T-helper 2 cell treated with Interferon-gamma antibody and Interleukin-4, amounts not matched to agents 100 ng/mL and 5 ng/mL, for 36 hours (primary cell): Measurements from ENCODE around the gene PLA2G4D. TPM values are rescaled to one million over a fixed set of nuclear protein-coding genes. Genes with fewer than 3 reads are reported as not detected.

Experiments
- intact Hi-C: fragments of 100-400 bp; cut with micrococcal nuclease; formaldehyde crosslinking; loops from one replicate; pipeline ENCODE4 v1.15.1; 2023
- total RNA-seq: library from RNA; stranded (reverse); gene quantifications from 2 replicates; pipeline ENCODE4 v1.2.3, GENCODE V29; 2022

Gene PLA2G4D
- total RNA-seq, 1 donor from 2014 or later, result not detected

GRCh38 chr15:42079401-42079908 is 14.9 kb downstream of the PLA2G4D start:
- intact Hi-C loops, result no loop called here

- intact Hi-C loops, result no loop called here
Measured at GRCh38 chr15:42078903-42079302, 15.5 kb downstream of the PLA2G4D start.

DNA sequence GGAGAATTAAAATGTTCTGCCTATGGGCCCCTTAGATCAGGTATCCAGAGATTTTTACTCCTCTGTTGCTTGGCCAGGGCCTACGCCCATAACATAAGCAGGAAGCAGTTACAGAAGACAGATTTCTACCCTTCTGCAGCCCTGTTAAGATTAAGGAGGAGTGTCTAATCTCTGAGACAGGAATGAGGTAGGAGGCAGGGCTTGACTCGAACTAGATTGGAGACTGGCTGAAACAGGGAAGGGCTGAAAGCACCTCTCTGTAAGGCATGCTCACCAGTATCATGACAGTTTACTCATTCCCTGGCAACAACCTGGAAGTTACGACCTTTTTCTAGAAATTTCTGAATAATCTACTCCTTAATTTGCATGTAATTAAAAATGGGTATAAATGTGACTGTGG is 16.7 kb downstream of the PLA2G4D start:
- intact Hi-C loops, result no loop called here

- intact Hi-C loops, result no loop called here
Measured at GRCh38 chr15:42073418-42073817, 20.9 kb downstream of the PLA2G4D start.

GRCh38 chr15:42072141-42072685 is 22.1 kb downstream of the PLA2G4D start:
- intact Hi-C loops, result no loop called here

GRCh38 chr15:42071717-42072116 is 22.6 kb downstream of the PLA2G4D start:
- intact Hi-C loops, result no loop called here

- intact Hi-C loops, result no loop called here
Measured at GRCh38 chr15:42070976-42071350, 23.4 kb downstream of the PLA2G4D start.

- intact Hi-C loops, result no loop called here
Measured at GRCh38 chr15:42070279-42070975, 23.9 kb downstream of the PLA2G4D start.

DNA sequence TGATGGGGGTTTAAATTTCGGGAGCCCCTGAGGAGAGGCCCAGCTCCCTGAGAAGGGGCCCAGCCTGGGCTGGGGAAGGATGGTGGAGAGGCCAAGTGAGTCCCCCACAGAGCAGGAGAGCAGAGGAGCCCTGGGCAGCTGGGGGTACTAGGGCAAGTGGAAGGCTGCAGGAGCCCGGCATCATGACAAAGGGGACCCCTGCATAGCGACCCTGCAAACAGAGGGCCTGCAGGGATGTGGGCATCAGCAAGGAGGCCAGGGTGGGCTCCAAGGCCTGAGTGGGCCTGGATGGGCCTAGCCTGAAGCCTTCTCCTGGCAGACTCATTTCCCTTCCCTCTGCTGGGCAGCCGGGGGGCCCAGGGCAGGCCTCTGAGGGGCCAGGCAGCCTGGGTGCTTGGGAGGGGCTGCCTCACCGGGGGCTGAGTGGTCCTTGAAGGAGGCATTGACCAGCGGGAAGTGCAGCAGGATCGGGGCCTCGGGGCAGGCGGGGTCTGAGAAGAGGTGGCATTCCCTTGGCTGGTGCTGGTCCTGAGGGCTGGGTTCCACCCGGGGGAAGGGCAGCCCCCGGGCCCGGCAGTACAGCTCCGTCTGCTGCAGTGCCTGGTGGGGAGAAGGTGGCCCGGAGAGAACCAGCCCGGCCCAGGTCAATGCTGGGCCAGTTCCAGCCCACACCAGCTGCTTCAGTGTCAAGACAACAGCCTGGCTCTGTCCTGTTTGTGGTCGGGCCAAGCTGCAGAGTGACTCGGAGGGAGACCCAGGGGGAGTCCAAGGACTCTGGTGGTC is 24.7 kb downstream of the PLA2G4D start:
- intact Hi-C loops, result loop anchor here (5.0 kb wide), 1 partner anchor 63 kb away; no protein-coding TSS in a partner anchor

- intact Hi-C loops, result loop anchor here (5.0 kb wide), 1 partner anchor 63 kb away; no protein-coding TSS in a partner anchor
Measured at GRCh38 chr15:42069025-42069424, 25.3 kb downstream of the PLA2G4D start.

- intact Hi-C loops, result loop anchor here (5.0 kb wide), 1 partner anchor 64 kb away; no protein-coding TSS in a partner anchor
Measured at GRCh38 chr15:42068601-42069000, 25.8 kb downstream of the PLA2G4D start.

DNA sequence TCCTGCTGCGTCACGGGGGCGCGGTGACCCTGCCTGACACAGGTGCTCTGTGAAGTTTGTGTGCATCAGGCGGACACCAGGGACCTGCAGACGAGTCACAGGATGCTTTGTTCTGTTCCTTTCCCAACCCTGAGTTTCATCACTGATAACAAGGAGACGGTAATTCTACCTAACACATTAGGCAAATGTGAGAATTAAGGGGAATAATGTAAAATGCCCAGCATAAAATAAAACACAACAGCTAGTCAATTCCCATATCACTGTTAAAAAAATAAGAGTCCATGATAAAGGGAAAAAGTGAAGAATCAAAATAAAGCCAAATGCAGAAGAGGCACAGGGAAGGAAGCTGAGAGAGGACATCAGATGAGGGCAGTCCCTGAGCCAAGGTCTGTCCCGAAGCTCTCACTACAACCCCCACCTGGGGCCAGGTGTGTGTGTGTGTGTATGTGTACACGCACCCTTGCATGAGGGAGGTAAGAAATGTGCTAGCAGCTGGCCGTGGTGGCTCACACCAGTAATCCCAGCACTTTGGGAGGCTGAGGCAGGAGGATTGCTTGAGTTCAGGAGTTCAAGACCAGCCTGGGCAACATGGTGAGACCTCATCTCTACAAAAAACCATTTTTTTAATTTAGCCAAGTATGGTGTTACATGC is 27.5 kb downstream of the PLA2G4D start:
- intact Hi-C loops, result loop anchor here (5.0 kb wide), 1 partner anchor 65 kb away; no protein-coding TSS in a partner anchor

DNA sequence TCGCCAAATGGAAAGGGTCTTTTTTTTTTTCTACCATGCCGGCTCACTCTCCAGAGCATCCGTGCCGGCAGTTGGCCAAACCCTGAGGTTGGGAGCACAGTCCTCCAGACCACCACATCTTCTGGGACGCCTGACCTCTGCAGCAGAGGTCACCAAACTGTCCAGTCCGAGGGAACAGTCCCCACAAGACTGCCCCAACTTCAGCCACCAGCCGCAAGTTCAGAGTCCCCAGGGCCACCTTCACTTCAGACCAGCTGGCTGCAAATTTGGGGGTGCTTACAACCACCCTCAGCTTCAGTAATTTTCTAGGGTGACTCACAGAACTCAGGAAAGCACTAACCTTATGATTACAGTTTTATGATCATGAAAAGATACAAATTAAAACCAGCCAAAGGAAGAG is 28.9 kb downstream of the PLA2G4D start:
- intact Hi-C loops, result loop anchor here (5.0 kb wide), 1 partner anchor 67 kb away; no protein-coding TSS in a partner anchor

DNA sequence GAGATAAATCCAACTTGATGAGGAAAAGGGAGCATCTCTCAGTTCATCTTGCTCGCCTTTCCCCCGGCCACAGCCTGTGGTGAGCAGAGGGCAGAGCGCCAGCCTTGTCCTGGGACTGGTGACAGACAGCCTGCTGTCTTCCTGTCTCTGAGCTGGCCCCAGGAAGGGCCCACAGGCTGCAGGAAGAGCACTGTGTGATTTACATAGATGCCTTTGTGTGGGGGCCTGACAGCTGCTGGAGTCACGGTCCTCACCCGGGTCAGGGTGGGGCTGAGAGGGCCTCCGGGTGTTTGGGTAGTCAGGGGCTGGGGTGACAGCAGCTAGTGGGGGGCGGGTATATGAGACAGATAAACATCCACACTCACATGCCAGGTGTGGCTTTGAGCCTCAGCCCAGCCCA is 29.3 kb downstream of the PLA2G4D start:
- intact Hi-C loops, result loop anchor here (5.0 kb wide), 1 partner anchor 67 kb away; no protein-coding TSS in a partner anchor

- intact Hi-C loops, result no loop called here
Measured at GRCh38 chr15:42064271-42064670, 30.1 kb downstream of the PLA2G4D start.

DNA sequence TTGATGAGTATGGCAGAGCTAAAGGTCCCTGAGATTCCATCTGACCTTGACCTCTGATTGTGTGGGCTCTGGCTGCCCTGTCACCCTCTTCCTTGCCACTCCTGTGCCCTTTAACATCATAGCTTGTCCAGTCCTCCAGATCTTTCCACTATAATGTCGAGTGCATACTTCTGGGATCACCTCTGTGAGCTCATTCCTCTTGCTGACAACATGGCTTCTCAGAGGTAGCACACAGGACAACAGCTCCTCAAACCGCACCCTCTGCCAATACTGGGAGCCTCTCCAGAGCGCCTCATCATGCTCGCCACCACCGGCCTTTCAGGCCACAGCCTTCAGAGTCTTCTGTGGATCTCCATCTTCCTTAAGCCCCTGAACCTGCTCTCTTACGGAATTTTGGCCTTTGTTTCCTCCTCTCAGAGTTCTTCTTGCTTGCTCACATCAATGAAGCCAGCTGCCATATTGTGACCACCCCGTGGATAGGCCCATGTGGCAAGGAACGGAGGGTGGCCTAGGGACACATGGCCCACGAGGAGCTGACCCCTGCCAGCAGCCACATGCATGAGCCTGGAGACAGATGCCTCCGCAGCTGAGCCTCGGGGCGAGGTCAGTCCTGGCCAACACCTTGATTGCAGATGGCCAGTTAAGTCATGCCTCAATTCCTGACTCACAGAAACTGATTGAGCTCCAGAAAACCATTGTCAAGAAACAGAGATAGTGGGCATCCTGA is 31.1 kb downstream of the PLA2G4D start:
- intact Hi-C loops, result no loop called here

- intact Hi-C loops, result no loop called here
Measured at GRCh38 chr15:42062284-42062806, 32.0 kb downstream of the PLA2G4D start.

DNA sequence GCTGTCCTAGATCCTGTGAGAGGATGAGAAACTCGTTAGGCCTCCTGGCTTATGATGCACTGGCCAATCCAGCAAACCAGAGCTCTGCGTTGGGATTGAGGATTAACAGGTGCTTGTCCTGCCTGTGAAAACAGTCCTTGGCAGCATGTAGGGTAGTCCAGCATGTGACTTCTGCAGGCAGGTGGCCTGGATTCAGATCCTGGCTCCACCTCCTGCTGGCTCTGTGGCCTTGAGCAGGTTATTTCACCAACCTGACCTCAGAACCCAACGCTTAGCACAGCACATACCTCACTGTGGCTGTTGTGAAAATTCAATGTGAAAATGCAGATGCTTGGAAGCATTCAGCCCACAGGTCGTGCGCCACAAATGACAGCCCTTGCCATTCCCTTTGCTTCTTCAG is 33.6 kb downstream of the PLA2G4D start:
- intact Hi-C loops, result no loop called here

- intact Hi-C loops, result no loop called here
Measured at GRCh38 chr15:42060477-42060763, 33.9 kb downstream of the PLA2G4D start.

DNA sequence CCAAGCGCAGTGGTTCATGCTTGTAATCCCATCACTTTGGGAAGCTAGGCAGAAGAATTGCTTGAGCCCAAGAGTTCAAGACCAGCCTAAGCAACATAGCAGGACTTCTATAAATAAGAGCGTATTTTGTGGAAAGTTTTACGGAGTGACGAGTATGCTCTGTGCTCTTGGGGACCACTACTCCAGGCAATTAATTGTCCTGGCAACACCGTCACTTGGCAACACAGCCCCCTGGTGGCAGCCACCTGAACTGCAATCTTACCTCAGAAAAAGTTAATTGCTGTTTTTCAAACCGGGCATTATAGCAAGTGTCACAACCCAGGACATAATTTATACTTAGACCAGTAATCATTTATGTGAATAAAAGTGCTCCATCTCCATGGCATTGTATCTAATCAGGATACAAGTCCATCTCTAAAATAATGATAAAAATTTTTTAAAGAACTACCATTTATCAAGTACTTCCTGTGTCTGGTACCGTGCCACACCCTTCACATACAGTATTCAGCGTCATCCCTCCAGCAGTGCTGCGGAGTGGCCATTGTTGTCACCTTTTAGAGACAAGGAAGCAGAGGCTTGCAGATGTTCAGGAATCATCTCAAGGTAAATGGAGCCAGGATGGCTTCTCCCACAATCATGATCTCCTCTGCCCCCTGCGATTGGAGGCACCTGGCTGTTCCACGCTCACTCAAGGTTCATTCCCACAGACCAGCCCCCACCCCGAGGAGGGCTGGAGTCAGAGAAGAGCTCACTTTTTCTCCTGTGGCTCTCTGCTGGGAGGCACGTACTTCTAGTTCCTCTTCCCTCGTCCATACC is 34.5 kb downstream of the PLA2G4D start:
- intact Hi-C loops, result loop anchor here (1.0 to 2.0 kb wide), 2 partner anchors 71 to 287 kb away; no protein-coding TSS in a partner anchor
